Measurements from ENCODE around the gene N4BP2L2. TPM values are rescaled to one million over a fixed set of nuclear protein-coding genes. Genes with fewer than 3 reads are reported as not detected.
A peak's percentile ranks its signal among the peaks of the same experiment; 100 is the strongest.

Gene N4BP2L2
- total and polyA plus RNA-seq, 2 donors (not counting 3 experiments of a cell fraction or from before 2014, with no cell fraction given): 21.7 to 101 TPM

DNA sequence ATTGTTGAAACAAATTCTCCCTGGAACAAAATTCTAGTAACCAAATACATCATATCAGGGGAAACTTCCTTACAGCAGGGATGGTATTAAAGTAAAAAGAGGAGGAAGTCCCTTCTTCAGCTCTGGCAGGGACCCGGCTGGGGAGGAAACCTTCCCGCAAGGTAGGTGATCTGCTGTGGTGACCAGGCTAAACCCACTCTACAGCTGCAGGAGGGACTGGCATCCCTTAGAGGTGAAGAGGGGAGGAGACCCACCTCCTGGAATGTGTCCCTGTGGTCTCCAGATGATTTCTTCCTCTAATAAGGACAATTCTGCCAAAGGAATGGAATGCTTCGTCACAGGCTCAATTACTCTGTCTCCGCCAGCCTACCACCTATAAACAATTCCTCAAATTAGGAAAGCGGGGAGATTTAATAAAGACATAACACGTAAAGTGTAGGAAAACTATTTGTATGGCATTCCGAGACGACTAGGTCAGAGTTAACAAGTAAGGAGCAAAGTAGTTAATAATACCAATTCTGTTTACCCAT, 47.0 kb upstream of the N4BP2L2 start:
- H3K9me3 ChIP-seq (replicated peaks; ENCODE audit: control insufficient read depth, insufficient read depth, low read length): no peaks in the 10 kb centered on the region
- POLR2A ChIA-PET: interaction anchor here (1.0 kb wide), 1 partner anchor 957 kb away, joined by 3 read pairs; no protein-coding TSS in a partner anchor
- FAIRE-seq (no peak), DNase-seq (ENCODE audit: low read depth, low spot score) (no peak)
- peak overlapping the region; percentile 78 for H3K9ac ChIP-seq (replicated peaks; ENCODE audit: extremely low read depth, insufficient read depth, low read length)
- peak overlapping the region; percentile 100 for H2AFZ ChIP-seq (ENCODE audit: low read depth, low read length)
- TF ChIP-seq EZH2 (IDR thresholded peaks at IDR 0.05; ENCODE audit: borderline replicate concordance, low read depth, low read length, severe bottlenecking): no peak
- TF ChIP-seq, protein P1, sequence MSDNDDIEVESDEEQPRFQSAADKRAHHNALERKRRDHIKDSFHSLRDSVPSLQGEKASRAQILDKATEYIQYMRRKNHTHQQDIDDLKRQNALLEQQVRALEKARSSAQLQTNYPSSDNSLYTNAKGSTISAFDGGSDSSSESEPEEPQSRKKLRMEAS (IDR thresholded peaks at IDR 0.05; ENCODE audit: insufficient read depth, insufficient read length): no peak
- TF ChIP-seq, protein P2, sequence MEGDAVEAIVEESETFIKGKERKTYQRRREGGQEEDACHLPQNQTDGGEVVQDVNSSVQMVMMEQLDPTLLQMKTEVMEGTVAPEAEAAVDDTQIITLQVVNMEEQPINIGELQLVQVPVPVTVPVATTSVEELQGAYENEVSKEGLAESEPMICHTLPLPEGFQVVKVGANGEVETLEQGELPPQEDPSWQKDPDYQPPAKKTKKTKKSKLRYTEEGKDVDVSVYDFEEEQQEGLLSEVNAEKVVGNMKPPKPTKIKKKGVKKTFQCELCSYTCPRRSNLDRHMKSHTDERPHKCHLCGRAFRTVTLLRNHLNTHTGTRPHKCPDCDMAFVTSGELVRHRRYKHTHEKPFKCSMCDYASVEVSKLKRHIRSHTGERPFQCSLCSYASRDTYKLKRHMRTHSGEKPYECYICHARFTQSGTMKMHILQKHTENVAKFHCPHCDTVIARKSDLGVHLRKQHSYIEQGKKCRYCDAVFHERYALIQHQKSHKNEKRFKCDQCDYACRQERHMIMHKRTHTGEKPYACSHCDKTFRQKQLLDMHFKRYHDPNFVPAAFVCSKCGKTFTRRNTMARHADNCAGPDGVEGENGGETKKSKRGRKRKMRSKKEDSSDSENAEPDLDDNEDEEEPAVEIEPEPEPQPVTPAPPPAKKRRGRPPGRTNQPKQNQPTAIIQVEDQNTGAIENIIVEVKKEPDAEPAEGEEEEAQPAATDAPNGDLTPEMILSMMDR (IDR thresholded peaks at IDR 0.05; ENCODE audit: extremely low read depth in 1 of 2, insufficient read depth in 1 of 2, low read depth in 1 of 2, low read length in 2 of 2): no peak
- TF ChIP-seq JUN (IDR thresholded peaks at IDR 0.05; ENCODE audit: borderline replicate concordance, insufficient read depth, insufficient read length, low read depth): no peak
- no peak for TF ChIP-seq POLR2AphosphoS5 (IDR thresholded peaks at IDR 0.05; ENCODE audit: insufficient read depth, low read depth, low read length)
- TF ChIP-seq FOS (IDR thresholded peaks at IDR 0.05; ENCODE audit: borderline replicate concordance, insufficient read depth, low read length): no peak
- no peak for TF ChIP-seq GATA2 (IDR thresholded peaks at IDR 0.05; ENCODE audit: insufficient read depth, insufficient read length, low read depth, low read length)
- TF ChIP-seq MYC (IDR thresholded peaks at IDR 0.05; ENCODE audit: low read depth, low read length): no peak
- no peak for TF ChIP-seq POLR2A (IDR thresholded peaks at IDR 0.05; ENCODE audit: low read depth, low read length)
- peaks cover 0 to 1% of the 10 kb centered on the region in 2 experiments for H3K27me3 ChIP-seq (ENCODE audit: control insufficient read depth in 2 of 2, insufficient read depth in 2 of 2, low read length in 2 of 2)
- BruUV-seq (replicated peaks): TSS peak; percentile 78
- H3K36me3 ChIP-seq (ENCODE audit: control insufficient read depth in 2 of 2, extremely low read depth in 1 of 2, insufficient read depth in 2 of 2, low read length in 2 of 2): no peaks in the 10 kb centered on the region
- H3K79me2 ChIP-seq (ENCODE audit: control insufficient read depth, insufficient read depth, low read length): peaks cover 36% of the 10 kb centered on the region
- peak overlapping the region; percentile 59 for H3K27ac ChIP-seq (ENCODE audit: insufficient read depth, low read depth, low read length)
- CTCF ChIA-PET: interaction anchor here (0.6 to 3.3 kb wide), 28 partner anchors 15 to 1492 kb away, joined by 3 to 30 read pairs (median 5); partner anchors contain the start of genes BRCA2, N4BP2L2 and ZAR1L
- H3K9me1 ChIP-seq (replicated peaks; ENCODE audit: control insufficient read depth, extremely low read depth, insufficient read depth, low read length): no peaks in the 10 kb centered on the region
- dilution Hi-C loops (cut with MboI; ENCODE audit: extremely low pct_ligation_motif_present, low sequenced_read_pairs): no loop called here
- peak overlapping the region; percentile 35 to 90 (median 79) for H3K4me3 ChIP-seq (replicated peaks in 1 of 3; ENCODE audit: insufficient read depth in 1 of 3, low read depth in 1 of 3, low read length in 3 of 3)
- peaks cover 3% of the 10 kb centered on the region for H4K20me1 ChIP-seq (replicated peaks; ENCODE audit: control insufficient read depth, extremely low read depth, insufficient read depth, low read length)
- peak overlapping the region; percentile 99 for H3K4me2 ChIP-seq (ENCODE audit: insufficient read depth, low read length)
- peaks cover 20% of the 10 kb centered on the region for H3K4me1 ChIP-seq (ENCODE audit: control insufficient read depth, extremely low read depth, insufficient read depth, low read length)
- intact Hi-C loops (cut with micrococcal nuclease): loop anchor here (1.0 to 10.0 kb wide), 14 partner anchors 47 to 1139 kb away; partner anchors contain the start of genes BRCA2, KL, N4BP2L2 and STARD13
